Measurements from ENCODE around the gene GPRIN2.

The GPRIN2 gene

DNA sequence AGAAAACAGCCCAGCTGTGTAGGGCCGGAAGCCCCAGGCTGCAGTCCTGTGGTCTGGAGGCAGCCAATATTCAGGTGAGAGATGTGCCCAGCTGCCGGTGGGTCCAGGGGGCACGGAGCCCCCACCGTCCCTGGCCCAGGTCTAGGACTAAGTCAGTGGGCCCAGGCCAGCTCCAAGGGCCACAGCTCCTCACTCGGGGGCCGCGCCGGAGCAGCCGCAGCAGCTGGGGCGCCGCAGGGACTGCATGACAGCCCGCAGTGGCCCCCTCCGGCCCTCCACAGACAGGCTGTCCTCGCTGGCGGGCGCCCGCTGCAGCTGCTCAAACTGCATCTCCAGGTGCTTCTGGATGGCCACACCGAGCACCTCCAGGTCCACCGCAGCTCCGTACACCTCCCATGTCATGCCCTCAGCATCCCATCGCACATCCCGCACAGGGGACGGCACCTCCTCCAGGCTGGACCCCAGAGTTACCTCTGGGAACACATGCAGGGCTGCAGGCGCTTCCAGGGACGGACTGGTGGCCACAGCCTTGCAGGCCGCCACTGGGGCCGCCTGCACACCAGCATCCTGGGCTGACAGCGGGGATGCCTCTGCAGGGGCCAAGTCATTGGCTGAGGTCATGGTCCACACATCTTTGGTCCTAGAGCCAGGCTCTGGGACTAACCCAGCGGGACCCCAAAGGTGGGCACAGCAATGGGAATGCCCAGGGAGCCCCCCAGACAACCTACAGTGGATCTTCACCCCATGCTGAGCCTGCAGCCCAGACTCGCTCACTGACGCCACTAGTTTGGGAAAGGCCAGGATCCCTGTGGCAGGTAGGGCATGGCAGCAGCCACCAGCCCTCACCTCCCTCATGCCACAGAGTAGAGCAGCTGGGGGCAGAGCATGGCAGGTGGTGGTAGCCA, 7.0 kb downstream of the GPRIN2 start:
- peak; percentile 50 for DNase-seq (ENCODE audit: low spot score)

DNA sequence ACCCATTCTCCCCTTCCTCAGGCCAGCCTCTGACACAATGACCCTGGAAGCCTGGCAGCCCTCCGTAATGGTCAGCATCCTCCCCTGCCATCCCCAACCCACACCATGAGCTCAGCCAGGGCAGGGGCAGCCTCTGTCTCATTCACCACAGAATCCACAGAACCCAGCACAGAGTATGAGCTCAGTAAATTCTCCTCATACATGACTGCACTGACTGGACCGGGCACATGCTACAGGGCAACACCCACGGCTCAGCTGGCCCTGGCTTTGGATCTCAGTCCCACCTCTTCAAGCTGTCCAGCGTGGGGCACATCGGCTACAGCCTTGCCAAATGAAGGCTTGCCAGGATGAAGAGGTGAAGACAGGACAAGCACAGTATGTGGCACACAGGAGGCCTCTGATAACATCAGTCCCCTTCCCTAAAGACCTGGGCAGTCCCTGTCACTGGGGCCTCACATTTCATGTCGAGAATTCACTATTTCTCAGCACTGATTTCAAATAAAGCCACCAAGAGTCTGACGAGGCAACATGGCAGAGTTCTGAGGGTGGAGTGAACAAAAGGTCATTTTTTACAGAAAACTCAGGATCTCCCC, 7.9 kb downstream of the GPRIN2 start:
- peak; percentile 44 for DNase-seq (ENCODE audit: low spot score)

DNA sequence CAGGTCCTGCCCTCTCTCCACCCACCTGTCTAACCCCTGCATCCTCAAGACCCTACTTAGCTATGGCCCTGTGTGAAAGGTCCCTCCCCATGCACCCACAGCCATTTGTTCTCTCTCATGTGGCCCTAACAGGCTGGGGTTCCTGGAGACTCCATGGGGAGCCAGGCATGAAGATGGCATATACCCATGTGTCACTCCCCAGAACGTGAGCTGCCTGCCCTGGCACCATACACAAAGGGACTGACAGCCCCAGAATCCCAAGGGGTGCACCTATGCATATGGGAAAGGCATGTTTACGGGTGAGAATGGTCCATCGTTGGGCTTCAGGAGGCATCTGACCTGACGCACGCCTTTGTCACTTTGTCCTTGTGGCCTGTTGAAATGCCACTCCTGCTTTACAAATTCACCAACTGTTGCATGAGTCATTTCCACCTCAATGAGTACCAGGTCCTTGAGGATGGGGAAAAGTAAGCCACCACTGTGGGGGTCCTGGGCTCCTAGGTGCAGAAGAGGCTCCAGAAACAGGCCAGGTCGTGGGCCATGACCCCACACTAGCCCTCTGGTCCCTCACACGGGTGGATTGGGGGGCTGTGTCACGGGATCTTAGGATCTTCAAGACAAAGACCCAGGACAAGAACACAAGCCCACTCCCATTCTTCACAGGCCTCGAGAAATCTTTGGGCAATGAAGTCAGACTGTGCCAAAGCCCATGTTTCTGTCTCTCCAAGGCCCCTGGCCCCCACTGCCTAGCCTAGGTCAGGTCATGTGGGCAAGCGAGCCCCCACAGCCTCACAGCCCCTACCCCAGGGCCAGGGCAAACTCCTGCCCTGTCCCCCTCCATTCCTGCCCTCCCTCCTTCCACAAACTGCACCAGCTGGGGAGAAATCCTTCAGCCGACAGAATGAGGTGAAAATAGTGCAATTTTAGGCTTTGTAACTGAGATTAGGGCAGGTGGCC, 8.6 kb downstream of the GPRIN2 start:
- DNase-seq (ENCODE audit: low spot score), result peak; percentile 45

DNA sequence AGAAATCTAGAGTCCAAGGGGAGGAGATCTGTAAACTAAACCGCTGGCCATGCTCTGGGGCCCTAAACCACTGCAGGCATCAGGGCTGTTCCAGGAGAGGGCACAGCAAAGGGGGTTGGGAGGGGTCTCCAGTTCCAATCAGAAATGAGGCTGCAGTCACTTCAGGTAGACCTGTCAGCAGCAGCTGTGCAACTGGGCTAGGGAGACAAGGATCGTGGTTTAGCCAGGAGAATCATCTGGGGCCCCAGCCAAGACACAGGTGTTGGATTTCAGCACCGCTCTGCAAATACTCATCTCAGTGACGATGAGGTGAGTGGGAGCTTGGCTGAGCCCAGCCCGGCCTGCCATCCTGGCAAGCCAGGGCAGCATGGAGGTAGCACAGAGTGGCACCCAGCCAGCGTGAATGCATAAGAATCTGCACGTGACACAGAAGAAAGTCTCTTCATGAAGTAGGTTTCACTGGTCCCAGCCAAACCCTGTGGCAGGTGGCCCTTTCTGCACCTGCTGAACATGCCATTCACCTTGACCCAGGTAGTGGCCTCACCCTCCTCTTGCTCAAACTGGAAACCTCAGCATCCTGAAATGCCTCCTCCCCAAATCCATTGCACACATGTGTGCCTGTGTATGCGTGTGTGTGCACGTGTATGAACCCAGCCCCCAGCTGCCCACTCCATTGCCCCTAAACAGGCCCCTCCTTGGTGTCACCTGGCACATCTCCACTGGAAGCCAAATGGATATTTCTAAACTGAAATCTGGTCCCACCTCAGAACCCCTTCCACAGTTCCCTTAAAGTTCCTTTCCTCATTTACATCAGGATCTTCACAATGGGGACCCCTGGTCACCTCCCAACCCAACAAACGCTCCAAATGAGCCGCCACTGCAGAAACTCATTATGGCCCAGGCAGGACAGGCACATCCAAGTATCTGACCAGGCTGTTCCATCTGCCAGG, 9.6 kb downstream of the GPRIN2 start:
- DNase-seq (ENCODE audit: low spot score), result peak; percentile 42

DNA sequence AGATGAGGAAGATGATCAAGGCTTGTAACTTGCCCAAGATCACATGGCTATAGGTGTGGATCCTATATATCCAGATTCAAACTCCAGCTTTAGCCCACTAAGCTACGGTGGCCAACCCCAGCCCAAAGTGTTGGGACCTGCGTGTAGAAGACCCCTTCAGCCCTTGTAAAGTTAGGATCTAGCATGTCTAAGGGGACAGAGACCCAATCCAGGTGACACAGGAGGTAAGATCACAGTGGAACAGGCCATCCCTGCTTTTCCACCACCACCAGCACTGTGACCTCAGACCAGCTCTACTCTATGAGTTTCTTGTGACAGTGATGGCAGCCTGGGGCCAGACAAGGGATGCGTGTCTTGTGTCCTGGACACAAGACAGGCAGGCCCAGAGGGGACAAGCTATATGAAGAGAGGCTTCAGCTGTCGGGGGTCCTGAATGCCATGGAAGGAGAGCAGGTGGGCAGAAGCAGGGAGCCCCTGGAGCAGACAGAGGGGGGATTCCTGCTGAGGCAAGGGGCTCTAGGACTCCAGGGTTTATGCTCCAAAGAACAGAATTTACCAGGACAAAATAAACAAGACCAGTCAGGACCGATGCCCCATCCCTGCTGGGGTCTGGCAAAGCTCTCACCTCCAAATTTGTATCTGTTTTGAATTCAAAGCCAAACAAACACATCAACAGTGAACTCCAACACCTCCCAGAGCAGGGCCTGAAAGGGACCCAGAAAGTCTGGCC, 10.4 kb downstream of the GPRIN2 start:
- DNase-seq (ENCODE audit: low spot score), result no peak

DNA sequence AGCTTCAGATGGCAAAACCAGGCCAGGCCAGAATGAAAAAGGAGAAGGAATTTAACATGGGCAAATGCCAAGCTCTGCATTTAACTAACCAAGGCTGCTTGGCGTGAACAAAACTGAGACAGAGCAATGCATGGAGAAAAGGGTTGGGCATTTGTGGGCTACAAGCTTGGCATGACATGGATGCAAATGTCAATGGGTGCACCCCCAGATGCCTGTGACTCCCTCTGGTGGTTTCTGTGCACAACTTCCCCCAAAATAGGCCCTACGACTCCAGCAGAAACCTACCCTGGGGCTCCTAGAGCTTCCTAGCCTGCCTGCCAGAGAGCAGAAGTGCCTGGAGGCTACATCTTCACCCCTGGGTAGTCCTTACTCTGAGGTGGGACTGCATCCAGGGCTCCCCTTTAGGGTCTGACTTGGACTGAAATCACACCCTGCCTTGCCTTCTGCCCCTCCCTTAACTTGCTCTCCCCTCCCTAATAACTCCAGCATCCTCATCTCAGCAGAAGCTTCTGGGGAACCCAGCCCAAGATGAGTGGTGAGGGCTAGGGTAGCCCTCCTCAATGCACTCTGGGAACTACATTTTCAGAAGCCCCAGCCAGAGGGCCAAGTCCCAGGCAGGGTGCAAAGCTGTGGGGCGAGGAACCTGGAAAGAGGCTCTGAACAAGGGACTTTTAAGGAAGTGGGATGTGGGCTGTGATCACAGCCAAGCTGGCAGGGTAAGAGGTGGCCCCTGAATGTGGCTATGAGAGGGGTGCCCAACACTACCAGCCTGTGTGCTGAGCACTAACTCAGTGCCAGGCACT, 11.3 kb downstream of the GPRIN2 start:
- DNase-seq (ENCODE audit: low spot score), result no peak

DNA sequence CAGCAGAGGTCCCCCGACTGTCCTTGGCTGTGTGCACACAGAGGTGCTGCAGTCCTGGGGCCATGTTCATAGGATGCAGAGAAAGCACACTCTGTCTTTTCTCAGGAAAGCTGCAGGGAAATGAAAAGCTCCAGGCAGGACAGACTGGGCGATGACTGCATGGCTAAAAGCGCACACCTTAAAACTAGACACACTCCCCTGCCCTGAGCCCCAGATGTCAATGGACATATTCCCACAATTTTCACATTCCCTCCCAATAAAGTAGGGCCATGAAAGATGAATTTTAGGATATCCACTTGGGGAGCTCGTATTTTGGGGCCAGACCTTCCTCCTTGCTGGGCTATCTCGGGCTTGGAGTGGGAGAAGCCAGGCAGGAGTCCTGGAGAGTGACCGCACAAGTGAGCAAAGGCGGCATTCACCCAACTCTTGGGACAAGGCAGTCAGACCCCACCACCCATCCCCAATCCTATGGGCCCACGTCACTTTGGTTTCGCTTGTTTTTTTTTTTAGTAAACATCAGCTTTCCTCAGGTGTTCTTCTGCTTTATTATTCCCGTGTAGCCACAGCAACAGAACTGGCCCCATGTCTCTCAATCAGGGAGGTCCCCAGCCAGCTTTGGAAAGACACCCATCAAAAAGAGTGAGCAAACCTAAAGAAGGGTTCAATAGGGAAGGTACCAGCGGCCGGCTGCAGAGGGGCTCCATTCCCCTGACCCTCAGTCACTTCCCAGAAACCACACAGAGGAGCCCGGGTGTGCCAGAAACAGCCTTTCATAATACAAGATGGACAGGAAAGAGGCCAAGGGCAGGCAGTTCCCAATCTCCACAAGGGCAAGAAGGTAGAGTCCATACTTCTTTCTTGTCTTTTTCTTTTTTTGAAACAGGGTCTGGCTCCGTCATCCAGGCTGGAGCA, 12.7 kb downstream of the GPRIN2 start:
- no peak for DNase-seq (ENCODE audit: low spot score)

DNA sequence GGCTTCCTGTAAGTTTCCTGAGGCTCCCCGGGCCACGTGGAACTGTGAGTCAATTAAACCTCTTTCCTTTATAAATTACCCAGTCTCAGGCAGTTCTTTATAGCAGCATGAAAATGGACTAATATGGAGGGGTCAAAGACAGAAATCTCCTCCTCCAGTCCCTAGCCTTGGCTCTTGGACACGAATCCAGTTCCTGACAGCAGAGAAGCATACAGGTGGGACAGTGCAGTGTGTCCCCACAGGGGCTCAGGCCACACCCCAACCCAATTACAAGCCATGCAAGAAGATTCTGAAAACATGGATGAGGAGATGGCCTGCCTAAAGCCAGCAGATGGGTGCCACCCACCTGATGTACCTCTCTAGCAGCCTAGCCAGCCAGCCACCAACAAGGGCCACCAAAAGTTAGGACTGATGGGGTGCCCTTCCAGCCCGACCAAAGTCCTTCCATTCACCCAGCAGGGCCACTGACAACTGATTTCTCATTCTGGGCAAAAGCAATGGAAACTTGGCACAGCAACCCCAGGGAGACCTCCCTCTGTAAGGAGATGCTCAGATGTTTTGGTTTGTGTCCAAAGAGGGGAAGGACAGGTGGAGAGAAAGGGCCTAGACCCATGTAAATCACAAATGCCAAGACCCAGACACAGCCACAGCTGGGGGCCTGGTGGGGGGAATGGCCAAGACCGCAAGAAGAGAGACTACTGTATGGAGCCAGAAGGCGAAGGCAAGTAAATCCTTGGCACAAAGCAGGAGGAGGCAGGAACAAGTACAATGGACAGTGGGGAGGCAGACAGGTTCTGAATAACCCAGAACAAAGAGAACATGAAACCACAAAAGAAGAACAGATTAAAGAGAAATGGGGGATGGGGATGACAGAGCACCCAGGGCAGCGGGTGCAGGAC, 13.6 kb downstream of the GPRIN2 start:
- DNase-seq (ENCODE audit: low spot score), result no peak

DNA sequence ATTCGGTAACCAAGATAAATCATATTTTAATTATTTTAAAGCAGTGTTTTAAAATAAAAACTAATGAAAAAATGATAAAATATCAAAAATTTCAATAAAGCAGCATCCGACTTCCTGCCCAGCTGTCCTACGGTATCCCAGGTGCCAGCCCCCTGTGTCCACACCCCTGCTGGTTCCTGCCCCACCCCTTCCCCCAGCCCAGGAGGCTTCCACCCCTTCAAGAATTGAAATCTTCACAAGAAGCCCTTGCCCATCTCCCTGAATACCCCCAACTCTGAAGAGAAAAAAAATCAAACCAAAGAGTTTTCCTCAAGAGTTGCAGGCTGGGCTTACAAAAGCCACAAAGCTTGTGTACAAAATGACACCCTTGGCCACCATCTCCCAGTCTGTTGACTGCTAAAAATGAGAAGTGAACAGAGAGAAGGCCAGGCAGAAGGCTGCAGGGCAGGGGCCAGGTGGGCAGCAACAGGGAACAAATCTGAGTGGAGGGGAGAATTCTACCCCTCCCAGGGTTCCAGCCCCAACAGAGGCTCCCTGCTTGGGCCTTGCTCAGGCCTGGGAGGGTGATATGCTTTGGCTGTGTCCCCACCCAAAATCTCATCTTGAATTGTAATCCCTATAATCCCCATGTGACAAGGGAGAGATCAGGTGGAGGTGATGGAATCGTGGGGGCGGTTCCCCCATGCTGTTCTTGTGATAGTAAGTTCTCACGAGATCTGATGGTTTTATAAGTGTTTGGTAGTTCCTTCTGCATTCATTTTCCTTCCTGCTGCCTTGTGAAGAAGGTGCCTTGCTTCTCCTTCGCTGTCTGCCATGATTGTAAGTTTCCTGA, 14.5 kb downstream of the GPRIN2 start:
- DNase-seq (ENCODE audit: low spot score), result no peak

DNA sequence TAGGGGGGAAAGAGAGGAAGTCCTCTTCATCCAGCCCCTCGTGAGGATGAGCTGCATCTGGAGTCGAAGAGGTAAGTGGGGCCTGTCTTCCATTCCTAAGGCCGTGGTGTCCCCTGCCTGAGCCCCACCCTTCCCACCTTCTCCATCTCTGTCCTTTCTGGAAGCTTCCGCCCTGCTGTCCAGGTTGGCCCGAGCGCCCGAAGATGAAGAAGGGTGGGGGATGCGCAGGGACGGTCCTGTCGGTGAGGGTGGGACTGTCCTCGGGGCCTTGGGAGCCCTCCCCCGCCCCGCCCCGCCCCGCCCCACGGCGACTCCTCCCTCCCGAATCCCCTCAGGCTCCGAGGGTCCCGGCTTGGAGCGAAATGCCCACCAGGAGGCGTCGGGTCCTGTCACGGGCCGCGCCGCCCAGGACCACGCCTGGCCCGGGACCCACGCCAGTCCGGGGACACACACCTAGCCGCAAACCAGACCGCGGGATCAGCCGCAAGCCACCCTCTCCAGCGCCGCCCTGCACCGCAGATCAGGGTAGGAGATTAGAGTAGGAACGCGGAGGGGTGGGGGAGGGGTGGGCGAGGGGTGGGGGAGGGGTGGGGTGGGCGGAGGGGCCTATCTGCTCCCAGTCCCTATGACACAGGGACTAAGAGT, 15.3 kb downstream of the GPRIN2 start:
- peak; percentile 93 for DNase-seq (ENCODE audit: low spot score)

DNA sequence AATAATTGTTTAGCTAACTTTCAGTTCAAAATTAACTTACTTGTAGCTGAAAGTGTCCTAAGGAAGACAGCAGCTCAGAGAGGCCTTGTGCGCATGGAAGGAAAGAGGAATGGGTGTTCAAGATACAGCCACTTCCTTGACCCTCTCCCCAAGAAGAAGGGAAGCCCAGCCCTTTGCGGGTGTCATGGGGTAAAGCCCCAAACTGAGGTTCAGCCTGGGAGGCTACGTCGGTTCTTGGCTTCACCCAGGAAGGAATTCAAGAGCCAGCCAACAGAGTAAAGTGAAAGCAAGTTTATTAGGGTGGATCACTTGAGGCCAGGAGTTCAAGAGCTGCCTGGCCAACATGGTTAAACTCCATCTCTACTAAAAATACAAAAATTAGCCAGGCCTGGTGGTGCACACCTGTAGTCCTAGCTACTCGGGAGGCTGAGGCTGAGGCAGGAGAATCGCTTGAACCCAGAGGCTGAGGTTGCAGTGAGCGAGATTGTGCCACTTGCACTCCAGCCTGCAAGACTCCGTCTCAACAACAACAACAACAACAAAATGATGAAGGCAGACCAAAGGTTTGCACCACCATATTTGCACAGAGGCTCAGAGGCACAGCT, 15.9 kb downstream of the GPRIN2 start:
- DNase-seq (ENCODE audit: low spot score), result no peak

DNA sequence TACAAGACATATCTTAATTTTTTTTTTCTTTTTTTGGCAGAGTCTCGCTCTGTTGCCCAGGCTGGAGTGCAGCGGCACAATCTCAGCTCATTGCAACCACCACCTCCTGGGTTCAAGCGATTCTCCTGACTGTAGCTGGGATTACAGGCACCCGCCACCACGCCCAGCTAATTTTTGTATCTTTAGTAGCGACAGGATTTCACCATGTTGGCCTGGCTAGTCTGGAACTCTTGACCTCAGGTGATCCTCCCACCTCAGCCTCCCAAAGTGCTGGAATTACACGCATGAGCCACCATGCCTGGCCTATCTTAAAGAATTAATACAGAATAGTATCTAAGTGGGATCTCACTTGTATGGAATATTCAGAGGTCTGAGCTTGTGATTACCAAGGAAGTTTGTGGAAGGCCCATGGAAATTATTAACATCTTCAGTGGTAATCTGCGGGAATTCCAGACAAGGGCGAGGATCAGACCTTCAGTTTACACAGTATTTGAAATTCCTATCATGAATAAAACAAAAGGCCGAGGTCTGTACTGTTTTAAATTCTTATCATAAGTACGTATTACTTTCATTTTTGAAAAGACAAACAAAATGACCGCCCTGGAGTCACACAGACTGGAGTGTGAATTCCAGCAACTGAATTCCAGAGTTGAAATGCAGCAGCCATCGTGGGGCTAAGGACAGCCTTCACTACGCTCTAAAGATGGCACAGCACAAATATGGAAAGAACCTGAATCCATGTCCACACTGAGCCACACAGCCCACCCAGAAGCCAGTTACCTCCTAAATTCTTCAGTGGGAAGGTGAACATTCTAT, 16.7 kb downstream of the GPRIN2 start:
- DNase-seq (ENCODE audit: low spot score), result no peak

DNA sequence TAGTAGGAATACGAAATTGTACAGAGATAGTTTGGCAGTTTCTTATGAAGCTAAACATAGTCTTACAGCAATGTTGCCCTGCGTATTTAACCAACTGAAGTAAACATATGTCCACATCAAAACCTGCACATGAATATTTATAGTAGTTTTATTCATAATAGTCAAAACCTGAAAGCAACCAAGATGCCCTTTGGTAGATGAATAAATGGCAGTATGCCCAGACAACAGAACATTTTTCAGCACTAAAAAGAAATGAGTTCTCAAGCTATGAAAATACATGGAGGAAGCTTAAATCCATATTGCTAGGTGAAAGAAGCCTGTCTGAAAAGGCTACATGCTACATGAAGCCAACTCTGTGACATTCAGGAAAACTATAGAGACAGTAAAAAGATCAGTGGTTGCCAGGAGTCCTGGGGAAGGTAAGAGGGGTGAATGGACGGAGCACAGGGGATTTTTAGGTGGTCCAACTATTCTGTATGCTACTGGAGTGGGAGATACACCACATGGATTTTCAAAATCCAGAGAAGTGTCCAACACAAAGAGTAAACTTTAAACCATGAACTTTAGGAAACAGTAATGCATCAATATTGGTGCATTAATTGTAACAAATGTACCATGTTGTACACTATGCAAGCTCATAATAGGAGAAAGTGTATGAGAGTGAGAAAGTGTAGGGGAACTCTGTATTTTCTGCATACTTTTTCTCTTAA, 17.6 kb downstream of the GPRIN2 start:
- no peak for DNase-seq (ENCODE audit: low spot score)

DNA sequence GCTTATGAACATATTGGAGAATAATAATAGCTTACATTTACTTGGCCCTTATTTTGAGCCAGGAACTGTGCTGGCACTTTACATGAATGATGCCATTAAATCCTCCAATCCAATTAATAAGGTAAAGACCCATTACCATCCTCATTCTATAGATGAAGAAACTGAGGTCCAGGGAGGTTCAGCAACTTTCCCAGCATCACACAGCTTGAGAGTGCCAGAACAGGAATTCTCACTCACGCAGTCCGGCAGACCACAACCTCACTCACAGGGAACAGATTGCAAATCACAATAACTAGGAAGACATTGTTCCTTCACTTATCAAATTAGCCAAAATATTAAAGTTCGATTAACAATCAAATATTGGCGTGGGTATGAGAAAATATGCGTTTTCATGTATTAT, 18.3 kb downstream of the GPRIN2 start:
- DNase-seq (ENCODE audit: low spot score), result no peak

Measured in ecto neural progenitor cell (in vitro differentiated cells).